IMR-90 (cell line): Measurements from ENCODE around the gene ARHGEF38. TPM values are rescaled to one million over a fixed set of nuclear protein-coding genes. Genes with fewer than 3 reads are reported as not detected.

Source experiments
- ATAC-seq: fragments of 200-7000 bp; cut with Tn5 transposase; 2 replicates; pipeline ENCODE4 v1.9.1; 2020; ENCODE audit warnings: low read depth, mild to moderate bottlenecking, moderate library complexity
- BruUV-seq: library from RNA; stranded (reverse); fragments of 400-500 nt; replicated peaks from 2 replicates; lab custom pipeline; 2021; lab: Mats Ljungman, UMichigan
- CTCF ChIA-PET: fragments of 300-600 bp; formaldehyde crosslinking; extraction: SDS; loops from one replicate; lab custom pipeline; 2021; ENCODE audit warnings: antibody characterized with exemption; lab: Yijun Ruan, JAX
- POLR2A ChIA-PET: fragments of 300-600 bp; sonication (Branson Sonifier 250); formaldehyde crosslinking; loops from one replicate; lab custom pipeline; 2022; ENCODE audit warnings: antibody characterized with exemption; ENCODE audit not compliant: unreplicated experiment; lab: Charles Lee
- DNase-seq: peaks from one replicate; pipeline ENCODE4 v3.0.0; 2013
- H2AFZ ChIP-seq: replicated peaks from 2 replicates; pipeline ENCODE3; 2013; ENCODE audit warnings: low read length, mild to moderate bottlenecking; ENCODE audit not compliant: poor library complexity
- H2AK5ac ChIP-seq: 2 replicates; pipeline ENCODE4 v1.6.1; 2013; ENCODE audit warnings: low read depth, low read length, inconsistent platforms
- H2AK9ac ChIP-seq: replicated peaks from 2 replicates; pipeline ENCODE3; 2013; ENCODE audit warnings: mild to moderate bottlenecking, low read depth, low read length, moderate library complexity; ENCODE audit not compliant: poor library complexity
- H2BK120ac ChIP-seq: 2 replicates; pipeline ENCODE4 v1.6.1; 2013; ENCODE audit warnings: low read depth, low read length, inconsistent platforms
- H2BK15ac ChIP-seq: 3 replicates; pipeline ENCODE4 v1.6.1; 2013; ENCODE audit warnings: low read depth, low read length, inconsistent platforms
- H2BK20ac ChIP-seq: 2 replicates; pipeline ENCODE4 v1.6.1; 2013; ENCODE audit warnings: low read depth, mild to moderate bottlenecking, inconsistent platforms, low read length, moderate library complexity
- H2BK5ac ChIP-seq: 2 replicates; pipeline ENCODE4 v1.6.1; 2013; ENCODE audit warnings: mild to moderate bottlenecking, low read depth, low read length, inconsistent platforms; ENCODE audit not compliant: poor library complexity, severe bottlenecking
- H3K14ac ChIP-seq: replicated peaks from 2 replicates; pipeline ENCODE4 v1.6.1; 2013; ENCODE audit warnings: low read depth, low read length, inconsistent platforms
- H3K18ac ChIP-seq: 2 replicates; pipeline ENCODE4 v1.6.1; 2013; ENCODE audit warnings: low read depth, low read length, control low read depth
- H3K23ac ChIP-seq: 2 replicates; pipeline ENCODE4 v1.6.1; 2013; ENCODE audit warnings: low read depth, low read length, inconsistent platforms
- H3K27ac ChIP-seq: 2 replicates; pipeline ENCODE4 v1.5.1; 2013; ENCODE audit warnings: mild to moderate bottlenecking, control low read depth, low read length; ENCODE audit not compliant: insufficient read depth
- H3K27me3 ChIP-seq: 2 replicates; pipeline ENCODE4 v1.6.1; 2013; ENCODE audit warnings: low read length; ENCODE audit not compliant: control insufficient read depth, insufficient read depth
- H3K36me3 ChIP-seq: 2 replicates; pipeline ENCODE4 v1.6.1; 2013; ENCODE audit warnings: low read length, mixed read lengths; ENCODE audit not compliant: control insufficient read depth, insufficient read depth
- H3K4ac ChIP-seq: 2 replicates; pipeline ENCODE4 v1.6.1; 2013; ENCODE audit warnings: low read depth, low read length, inconsistent platforms
- H3K4me1 ChIP-seq: 2 replicates; pipeline ENCODE4 v1.6.1; 2013; ENCODE audit warnings: low read length, mixed read lengths; ENCODE audit not compliant: control insufficient read depth, insufficient read depth
- H3K4me2 ChIP-seq: 2 replicates; pipeline ENCODE4 v1.6.1; 2013; ENCODE audit warnings: low read depth, mild to moderate bottlenecking, control low read depth, low read length, moderate library complexity
- H3K4me3 ChIP-seq: 2 replicates; pipeline ENCODE4 v1.5.1; 2013; ENCODE audit warnings: low read depth, mild to moderate bottlenecking, control low read depth, low read length, moderate library complexity; ENCODE audit not compliant: insufficient read depth
- H3K56ac ChIP-seq: 2 replicates; pipeline ENCODE4 v1.6.1; 2013; ENCODE audit warnings: low read length, inconsistent platforms; ENCODE audit not compliant: insufficient read depth; ENCODE audit errors: extremely low read depth
- H3K79me1 ChIP-seq, 2 experiments: 2 replicates each; pipeline ENCODE4 v1.6.1; 2013; ENCODE audit warnings: low read length in 2 of 2, inconsistent platforms in 1 of 2, low read depth in 1 of 2
- H3K9ac ChIP-seq: 2 replicates; pipeline ENCODE4 v1.6.1; 2013; ENCODE audit warnings: low read depth, low read length, control low read depth
- H3K9me1 ChIP-seq: 2 replicates; pipeline ENCODE4 v1.6.1; 2013; ENCODE audit warnings: low read length, inconsistent platforms; ENCODE audit not compliant: insufficient read depth
- H3K9me3 ChIP-seq: 2 replicates; pipeline ENCODE4 v1.6.1; 2013; ENCODE audit warnings: low read length; ENCODE audit not compliant: control insufficient read depth, insufficient read depth
- H4K20me1 ChIP-seq: 2 replicates; pipeline ENCODE4 v1.6.1; 2013; ENCODE audit warnings: low read length, inconsistent platforms; ENCODE audit not compliant: insufficient read depth
- H4K5ac ChIP-seq: 2 replicates; pipeline ENCODE4 v1.6.1; 2013; ENCODE audit warnings: mild to moderate bottlenecking, low read depth, low read length, control low read depth
- H4K8ac ChIP-seq, 2 experiments: 2 replicates each; pipeline ENCODE4 v1.6.1; 2013; ENCODE audit warnings: low read depth in 2 of 2, low read length in 2 of 2, control low read depth in 1 of 2, inconsistent platforms in 1 of 2
- H4K91ac ChIP-seq: 2 replicates; pipeline ENCODE4 v1.6.1; 2013; ENCODE audit warnings: low read depth, low read length, inconsistent platforms; ENCODE audit not compliant: insufficient read depth
- BHLHE40 ChIP-seq: fragments of 150-350 bp; IDR thresholded peaks from 2 replicates; pipeline ENCODE4 v1.6.1; 2016; ENCODE audit warnings: mild to moderate bottlenecking, low read depth, low read length
- CEBPB ChIP-seq: IDR thresholded peaks from 2 replicates; pipeline ENCODE4 v1.6.1; 2012; ENCODE audit warnings: low read depth, low read length, improper control_type of control experiment
- CHD1 ChIP-seq: IDR thresholded peaks from 2 replicates; pipeline ENCODE4 v1.6.1; 2012; ENCODE audit warnings: low read depth, low read length, improper control_type of control experiment
- FOS ChIP-seq: fragments of 150-350 bp; IDR thresholded peaks from 2 replicates; pipeline ENCODE4 v1.6.1; 2016; ENCODE audit warnings: low read depth, low read length
- MAFK ChIP-seq: IDR thresholded peaks from 2 replicates; pipeline ENCODE4 v1.6.1; 2012; ENCODE audit warnings: low read depth, low read length, improper control_type of control experiment
- MAZ ChIP-seq: IDR thresholded peaks from 2 replicates; pipeline ENCODE4 v1.6.1; 2012; ENCODE audit warnings: low read depth, mild to moderate bottlenecking, low read length, improper control_type of control experiment, moderate library complexity, borderline replicate concordance
- MXI1 ChIP-seq: IDR thresholded peaks from 2 replicates; pipeline ENCODE4 v1.6.1; 2012; ENCODE audit warnings: low read depth, mild to moderate bottlenecking, low read length, moderate library complexity, borderline replicate concordance
- NFE2L2 ChIP-seq: fragments of 150-350 bp; IDR thresholded peaks from 2 replicates; pipeline ENCODE4 v1.6.1; 2016; ENCODE audit warnings: low read depth, mild to moderate bottlenecking, low read length
- POLR2A ChIP-seq: IDR thresholded peaks from 2 replicates; pipeline ENCODE4 v1.6.1; 2012; ENCODE audit warnings: mild to moderate bottlenecking, low read depth, low read length
- RAD21 ChIP-seq: IDR thresholded peaks from 2 replicates; pipeline ENCODE4 v1.6.1; 2012; ENCODE audit warnings: low read length, improper control_type of control experiment
- RCOR1 ChIP-seq: IDR thresholded peaks from 2 replicates; pipeline ENCODE4 v1.6.1; 2012; ENCODE audit warnings: mild to moderate bottlenecking, low read length, improper control_type of control experiment; ENCODE audit not compliant: insufficient replicate concordance
- RFX5 ChIP-seq: IDR thresholded peaks from 2 replicates; pipeline ENCODE4 v1.8.0; 2012; ENCODE audit warnings: low read depth, mild to moderate bottlenecking, low read length, moderate library complexity
- SMC3 ChIP-seq: fragments of 150-350 bp; IDR thresholded peaks from 2 replicates; pipeline ENCODE4 v1.6.1; 2016; ENCODE audit warnings: low read depth, mild to moderate bottlenecking, antibody characterized with exemption, low read length, moderate library complexity
- dilution Hi-C: fragments of 300-500 bp; cut with HindIII; formaldehyde crosslinking; loops from one replicate; pipeline ENCODE4 v1.14.3; 2018; ENCODE audit warnings: low sequenced_read_pairs; ENCODE audit not compliant: unreplicated experiment
- in situ Hi-C: fragments of 300-500 bp; cut with MboI; formaldehyde crosslinking; loops from 3 replicates; pipeline ENCODE4 v1.14.3; 2019; ENCODE audit warnings: low sequenced_read_pairs, inconsistent platforms, mixed read lengths
- intact Hi-C: fragments of 100-400 bp; cut with micrococcal nuclease; formaldehyde crosslinking; loops from 2 replicates; pipeline ENCODE4 v1.10.0; 2022
- polyA plus RNA-seq, 3 experiments: library from polyadenylated mRNA; depleted of rRNA; stranded (reverse); fragments of >200 nt; gene quantifications; 2 replicates each; pipeline ENCODE4 v1.2.3, GENCODE V29; 2012; ENCODE audit warnings: low replicate concordance in 1 of 3
- total RNA-seq: library from RNA; depleted of rRNA; stranded (reverse); fragments of >200 nt; gene quantifications from 2 replicates; pipeline ENCODE4 v1.2.3, GENCODE V29; 2012
- TF ChIP-seq, protein P1 (sequence below): fragments of 150-350 bp; IDR thresholded peaks from 2 replicates; pipeline ENCODE4 v1.6.1; 2016; ENCODE audit warnings: low read depth, mild to moderate bottlenecking, low read length, moderate library complexity, borderline replicate concordance
- TF ChIP-seq, protein P2 (sequence below): fragments of 150-350 bp; IDR thresholded peaks from 2 replicates; pipeline ENCODE4 v1.6.1; 2017; ENCODE audit warnings: mild to moderate bottlenecking, antibody characterized with exemption, low read length, low read depth
- TF ChIP-seq, protein P3 (sequence below): conservative IDR thresholded peaks from 2 replicates; pipeline ENCODE4 v1.5.1; 2012; ENCODE audit warnings: mild to moderate bottlenecking, low read depth, low read length, improper control_type of control experiment

Gene ARHGEF38
- total and polyA plus RNA-seq, 2 of the 4 experiments (the other 2 are of a cell fraction), result not detected

DNA sequence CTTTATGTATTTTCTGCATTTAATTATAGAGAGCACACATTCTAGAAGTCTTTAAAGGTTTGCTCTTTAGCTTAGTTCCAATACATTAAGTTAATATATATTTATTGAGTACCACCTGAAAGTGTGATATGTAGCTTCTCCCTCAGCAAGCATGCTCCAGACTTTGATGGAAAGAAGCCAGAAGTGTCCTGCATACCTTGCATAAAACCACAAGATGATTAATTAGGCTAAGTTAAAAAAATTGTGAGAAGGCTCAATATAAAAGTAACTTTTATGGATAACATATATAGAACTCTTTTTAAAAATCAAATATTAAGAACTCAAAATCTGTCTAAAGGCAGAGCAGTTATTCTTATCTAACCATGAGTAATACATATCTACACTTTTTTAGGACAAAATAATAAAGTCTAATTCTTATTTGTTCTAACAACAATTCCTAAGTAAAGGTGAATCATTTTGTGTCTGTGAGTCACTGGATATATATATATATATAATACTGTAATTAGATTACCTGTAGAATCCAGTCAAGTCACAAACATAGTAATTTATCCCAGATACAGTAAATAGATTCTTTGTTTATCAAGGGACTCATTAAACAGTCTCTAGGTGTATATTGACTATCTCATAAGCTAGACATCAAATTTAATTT, 104.8 kb downstream of the ARHGEF38 start:
- no peak overlapping the region for H3K4me2 ChIP-seq
- no peak overlapping the region for H3K23ac ChIP-seq
- H4K8ac ChIP-seq, result no peak overlapping the region
- H2BK120ac ChIP-seq, result no peak overlapping the region
- H2BK20ac ChIP-seq, result no peak overlapping the region
- ChIA-PET CTCF (interaction anchor here (0.5 to 0.6 kb wide), 2 partner anchors 133 to 168 kb away, joined by 4 to 6 read pairs; no protein-coding TSS in a partner anchor), POLR2A (no interaction called here)
- ATAC-seq (no peak), DNase-seq (no peak)
- no peak overlapping the region for H2AK5ac ChIP-seq
- H3K79me1 ChIP-seq, result no peaks in the 10 kb centered on the region
- no peak overlapping the region for H2BK5ac ChIP-seq
- no peak overlapping the region for H3K9ac ChIP-seq
- no TSS peak for BruUV-seq
- no peak overlapping the region for H3K18ac ChIP-seq
- dilution Hi-C loops (no loop called here), intact Hi-C loops (no loop called here), in situ Hi-C loops (no loop called here)
- H4K20me1 ChIP-seq, result no peaks in the 10 kb centered on the region
- H4K5ac ChIP-seq, result no peak overlapping the region
- no peak for TF ChIP-seq CEBPB
- no peak for TF ChIP-seq MXI1
- TF ChIP-seq MAZ, result no peak
- TF ChIP-seq, protein P1, sequence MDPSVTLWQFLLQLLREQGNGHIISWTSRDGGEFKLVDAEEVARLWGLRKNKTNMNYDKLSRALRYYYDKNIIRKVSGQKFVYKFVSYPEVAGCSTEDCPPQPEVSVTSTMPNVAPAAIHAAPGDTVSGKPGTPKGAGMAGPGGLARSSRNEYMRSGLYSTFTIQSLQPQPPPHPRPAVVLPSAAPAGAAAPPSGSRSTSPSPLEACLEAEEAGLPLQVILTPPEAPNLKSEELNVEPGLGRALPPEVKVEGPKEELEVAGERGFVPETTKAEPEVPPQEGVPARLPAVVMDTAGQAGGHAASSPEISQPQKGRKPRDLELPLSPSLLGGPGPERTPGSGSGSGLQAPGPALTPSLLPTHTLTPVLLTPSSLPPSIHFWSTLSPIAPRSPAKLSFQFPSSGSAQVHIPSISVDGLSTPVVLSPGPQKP, result no peak
- TF ChIP-seq, protein P2, sequence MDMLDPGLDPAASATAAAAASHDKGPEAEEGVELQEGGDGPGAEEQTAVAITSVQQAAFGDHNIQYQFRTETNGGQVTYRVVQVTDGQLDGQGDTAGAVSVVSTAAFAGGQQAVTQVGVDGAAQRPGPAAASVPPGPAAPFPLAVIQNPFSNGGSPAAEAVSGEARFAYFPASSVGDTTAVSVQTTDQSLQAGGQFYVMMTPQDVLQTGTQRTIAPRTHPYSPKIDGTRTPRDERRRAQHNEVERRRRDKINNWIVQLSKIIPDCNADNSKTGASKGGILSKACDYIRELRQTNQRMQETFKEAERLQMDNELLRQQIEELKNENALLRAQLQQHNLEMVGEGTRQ, result no peak
- no peak for TF ChIP-seq RFX5
- TF ChIP-seq BHLHE40, result no peak
- TF ChIP-seq FOS, result no peak
- no peak for TF ChIP-seq NFE2L2
- no peak for TF ChIP-seq MAFK
- TF ChIP-seq SMC3, result no peak
- TF ChIP-seq RAD21, result no peak
- TF ChIP-seq, protein P3, sequence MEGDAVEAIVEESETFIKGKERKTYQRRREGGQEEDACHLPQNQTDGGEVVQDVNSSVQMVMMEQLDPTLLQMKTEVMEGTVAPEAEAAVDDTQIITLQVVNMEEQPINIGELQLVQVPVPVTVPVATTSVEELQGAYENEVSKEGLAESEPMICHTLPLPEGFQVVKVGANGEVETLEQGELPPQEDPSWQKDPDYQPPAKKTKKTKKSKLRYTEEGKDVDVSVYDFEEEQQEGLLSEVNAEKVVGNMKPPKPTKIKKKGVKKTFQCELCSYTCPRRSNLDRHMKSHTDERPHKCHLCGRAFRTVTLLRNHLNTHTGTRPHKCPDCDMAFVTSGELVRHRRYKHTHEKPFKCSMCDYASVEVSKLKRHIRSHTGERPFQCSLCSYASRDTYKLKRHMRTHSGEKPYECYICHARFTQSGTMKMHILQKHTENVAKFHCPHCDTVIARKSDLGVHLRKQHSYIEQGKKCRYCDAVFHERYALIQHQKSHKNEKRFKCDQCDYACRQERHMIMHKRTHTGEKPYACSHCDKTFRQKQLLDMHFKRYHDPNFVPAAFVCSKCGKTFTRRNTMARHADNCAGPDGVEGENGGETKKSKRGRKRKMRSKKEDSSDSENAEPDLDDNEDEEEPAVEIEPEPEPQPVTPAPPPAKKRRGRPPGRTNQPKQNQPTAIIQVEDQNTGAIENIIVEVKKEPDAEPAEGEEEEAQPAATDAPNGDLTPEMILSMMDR, result no peak
- TF ChIP-seq POLR2A, result no peak
- no peak for TF ChIP-seq CHD1
- TF ChIP-seq RCOR1, result no peak
- H3K36me3 ChIP-seq, result no peaks in the 10 kb centered on the region
- H2AFZ ChIP-seq, result no peak overlapping the region
- no peak overlapping the region for H2AK9ac ChIP-seq
- no peaks in the 10 kb centered on the region for H3K27me3 ChIP-seq
- no peak overlapping the region for H3K14ac ChIP-seq
- no peak overlapping the region for H3K56ac ChIP-seq
- H3K27ac ChIP-seq, result no peak overlapping the region
- no peak overlapping the region for H3K4me3 ChIP-seq
- H3K4me1 ChIP-seq, result no peaks in the 10 kb centered on the region
- no peak overlapping the region for H2BK15ac ChIP-seq
- no peaks in the 10 kb centered on the region for H3K9me3 ChIP-seq
- no peak overlapping the region for H3K4ac ChIP-seq
- no peaks in the 10 kb centered on the region for H3K9me1 ChIP-seq
- H4K91ac ChIP-seq, result no peak overlapping the region
